HG02798 (cell line): ENCODE results near the gene CEP85.
"Not testable (repeated sequence)": the region's sequence is repeated elsewhere in the genome, so short reads cannot be mapped to it uniquely, and the experiment has no call there.

Experiments used
- ATAC-seq: cut with Tn5 transposase; IDR thresholded peaks from one replicate; pipeline ENCODE4 v1.9.1; 2021; ENCODE audit warnings: mild to moderate bottlenecking; ENCODE audit not compliant: unreplicated experiment, poor library complexity

CEP85 gene

GRCh38 chr1:26305667-26306289, 71.8 kb downstream of the CEP85 start:
- peak; percentile 8 for ATAC-seq

- ATAC-seq, result peak; percentile 100
Measured at GRCh38 chr1:26306290-26307229, 72.6 kb downstream of the CEP85 start, which contains the start of gene UBXN11. TSS of gene UBXN11 (minus strand) at chr1:26306636. CDS start at chr1:26302883, 3,753 bp downstream.

- ATAC-seq, result no peak
Measured at GRCh38 chr1:26307363-26307781, 73.4 kb downstream of the CEP85 start.

GRCh38 chr1:26307966-26308899, 74.2 kb downstream of the CEP85 start:
- ATAC-seq, result not testable (repeated sequence)

- ATAC-seq, result no peak
Measured at GRCh38 chr1:26314501-26314900, 80.5 kb downstream of the CEP85 start.

GRCh38 chr1:26315874-26316850, 82.2 kb downstream of the CEP85 start:
- ATAC-seq, result no peak

- ATAC-seq, result no peak
Measured at GRCh38 chr1:26317146-26317545, 83.1 kb downstream of the CEP85 start.

GRCh38 chr1:26317612-26318337, 83.8 kb downstream of the CEP85 start, which contains the start of gene CD52:
TSS of gene CD52 (plus strand) at chr1:26317958. CDS start at chr1:26318018, 60 bp downstream.
- no peak for ATAC-seq

GRCh38 chr1:26318338-26319064, 84.5 kb downstream of the CEP85 start:
- ATAC-seq, result no peak

GRCh38 chr1:26320896-26321295, 86.9 kb downstream of the CEP85 start:
- ATAC-seq, result peak; percentile 5

GRCh38 chr1:26321315-26322041, 87.5 kb downstream of the CEP85 start:
- peak; percentile 36 for ATAC-seq

GRCh38 chr1:26322042-26322331, 88.0 kb downstream of the CEP85 start:
- ATAC-seq, result no peak

GRCh38 chr1:26323382-26323781, 89.4 kb downstream of the CEP85 start:
- ATAC-seq, result no peak

- ATAC-seq, result no peak
Measured at GRCh38 chr1:26324550-26324949, 90.5 kb downstream of the CEP85 start.

GRCh38 chr1:26327956-26328362, 94.0 kb downstream of the CEP85 start:
- ATAC-seq, result no peak
